Effector memory CD4-positive, alpha-beta T cell (primary cell): ENCODE measurements around the gene PEMT.

Experiments
- DNase-seq, 3 donors: peaks; one replicate each; pipeline ENCODE4 v3.0.0-alpha.2; 2020
- H3K27ac ChIP-seq: 2 replicates; pipeline ENCODE4 v1.7.0; 2013; ENCODE audit warnings: mild to moderate bottlenecking, low read length, moderate library complexity; ENCODE audit not compliant: insufficient read depth, poor library complexity, severe bottlenecking
- H3K27me3 ChIP-seq: replicated peaks from 2 replicates; pipeline ENCODE4 v1.7.0; 2013; ENCODE audit warnings: mild to moderate bottlenecking, low read length; ENCODE audit not compliant: insufficient read depth, control insufficient read depth, poor library complexity, severe bottlenecking
- H3K36me3 ChIP-seq: 2 replicates; pipeline ENCODE4 v1.7.0; 2013; ENCODE audit warnings: mild to moderate bottlenecking, low read length, moderate library complexity; ENCODE audit not compliant: control insufficient read depth, insufficient read depth
- H3K4me1 ChIP-seq: 2 replicates; pipeline ENCODE4 v1.7.0; 2013; ENCODE audit warnings: low read length, mild to moderate bottlenecking; ENCODE audit not compliant: control insufficient read depth, insufficient read depth, poor library complexity, severe bottlenecking
- H3K4me3 ChIP-seq: 2 replicates; pipeline ENCODE4 v1.7.0; 2013; ENCODE audit warnings: low read length, low read depth, mild to moderate bottlenecking; ENCODE audit not compliant: insufficient read depth, poor library complexity, severe bottlenecking
- H3K9me3 ChIP-seq: 2 replicates; pipeline ENCODE4 v1.7.0; 2013; ENCODE audit warnings: mild to moderate bottlenecking, low read length, moderate library complexity; ENCODE audit not compliant: control insufficient read depth

PEMT gene

GRCh38 chr17:17605083-17605728 is 13.7 kb upstream of the PEMT start:
- Histone ChIP-seq H3K27me3 (no peaks in the 10 kb centered on the region), H3K27ac (no peak overlapping the region), H3K4me3 (no peak overlapping the region), H3K36me3 (no peaks in the 10 kb centered on the region), H3K9me3 (no peaks in the 10 kb centered on the region), H3K4me1 (no peaks in the 10 kb centered on the region)
- no peak for DNase-seq

DNA sequence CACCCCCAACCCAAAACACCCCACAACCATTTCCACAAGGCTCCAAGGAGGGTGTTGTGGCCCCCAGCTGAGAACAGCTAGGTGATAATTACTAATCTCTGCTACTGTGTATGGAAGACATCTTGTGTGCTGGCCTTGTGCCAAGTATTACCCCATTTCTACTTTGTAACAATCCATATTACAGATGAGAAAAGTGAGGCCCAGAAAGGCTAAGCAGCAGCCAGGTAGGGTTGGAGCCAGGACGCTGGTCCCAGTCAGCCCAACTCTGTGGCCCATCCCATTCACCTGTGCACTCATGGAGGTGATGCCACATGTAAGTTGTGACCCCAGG is 12.4 kb upstream of the PEMT start:
- no peak for DNase-seq
- Histone ChIP-seq H3K4me1 (no peaks in the 10 kb centered on the region), H3K27ac (no peak overlapping the region), H3K36me3 (no peaks in the 10 kb centered on the region), H3K27me3 (no peaks in the 10 kb centered on the region), H3K4me3 (no peak overlapping the region), H3K9me3 (no peaks in the 10 kb centered on the region)

- DNase-seq, result no peak
- Histone ChIP-seq H3K27ac (no peak overlapping the region), H3K9me3 (no peaks in the 10 kb centered on the region), H3K36me3 (no peaks in the 10 kb centered on the region), H3K4me1 (no peaks in the 10 kb centered on the region), H3K4me3 (no peak overlapping the region), H3K27me3 (no peaks in the 10 kb centered on the region)
These were observed 11.8 kb upstream of the PEMT start for GRCh38 chr17:17603178-17603894.

- Histone ChIP-seq H3K36me3 (no peaks in the 10 kb centered on the region), H3K27me3 (no peaks in the 10 kb centered on the region), H3K4me3 (no peak overlapping the region), H3K4me1 (no peaks in the 10 kb centered on the region), H3K9me3 (no peaks in the 10 kb centered on the region), H3K27ac (no peak overlapping the region)
- DNase-seq, result no peak
These were observed 8.5 kb upstream of the PEMT start for GRCh38 chr17:17599965-17600364.

- Histone ChIP-seq H3K9me3 (no peaks in the 10 kb centered on the region), H3K36me3 (no peaks in the 10 kb centered on the region), H3K4me1 (no peaks in the 10 kb centered on the region), H3K27me3 (no peaks in the 10 kb centered on the region), H3K4me3 (no peak overlapping the region), H3K27ac (no peak overlapping the region)
- no peak for DNase-seq
These were observed 6.5 kb upstream of the PEMT start for GRCh38 chr17:17598003-17598402.

DNA sequence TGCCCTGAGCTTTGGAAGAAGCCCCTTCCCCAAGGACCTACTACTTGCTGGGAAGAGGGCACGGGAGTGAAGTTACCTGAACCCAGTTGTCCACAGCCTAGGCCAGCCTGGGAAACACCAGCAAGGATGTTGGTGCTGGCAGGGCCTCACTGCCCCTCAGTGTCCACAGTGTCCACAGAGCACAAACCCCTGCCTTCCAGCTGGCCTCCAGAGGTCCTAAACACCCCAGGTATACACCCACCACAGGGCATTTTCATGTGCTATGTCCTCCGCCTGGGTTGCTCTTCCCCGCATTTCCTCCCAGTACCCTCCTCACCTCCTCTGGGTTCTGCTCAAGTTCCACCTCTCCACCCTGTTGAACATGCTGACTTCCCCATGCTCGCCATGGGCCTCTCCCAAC is 4.2 kb upstream of the PEMT start:
- Histone ChIP-seq H3K36me3 (no peaks in the 10 kb centered on the region), H3K9me3 (no peaks in the 10 kb centered on the region), H3K27ac (no peak overlapping the region), H3K27me3 (no peaks in the 10 kb centered on the region), H3K4me3 (no peak overlapping the region), H3K4me1 (peaks cover 4% of the 10 kb centered on the region)
- no peak for DNase-seq

- no peaks in the 10 kb centered on the region for H3K27me3 ChIP-seq
- no peak overlapping the region for H3K4me3 ChIP-seq
- no peak for DNase-seq
- H3K4me1 ChIP-seq, result peaks cover 7% of the 10 kb centered on the region
- no peak overlapping the region for H3K27ac ChIP-seq
- H3K9me3 ChIP-seq, result no peaks in the 10 kb centered on the region
- H3K36me3 ChIP-seq, result no peaks in the 10 kb centered on the region
These were observed 1.7 kb upstream of the PEMT start for GRCh38 chr17:17593222-17593620.

GRCh38 chr17:17590883-17591354 is 589 bp downstream of the PEMT start:
- Histone ChIP-seq H3K4me1 (peaks cover 7% of the 10 kb centered on the region), H3K4me3 (peak overlapping the region; percentile 76), H3K36me3 (no peaks in the 10 kb centered on the region), H3K27ac (peak overlapping the region; percentile 81), H3K9me3 (no peaks in the 10 kb centered on the region), H3K27me3 (no peaks in the 10 kb centered on the region)
- no peak for DNase-seq

DNA sequence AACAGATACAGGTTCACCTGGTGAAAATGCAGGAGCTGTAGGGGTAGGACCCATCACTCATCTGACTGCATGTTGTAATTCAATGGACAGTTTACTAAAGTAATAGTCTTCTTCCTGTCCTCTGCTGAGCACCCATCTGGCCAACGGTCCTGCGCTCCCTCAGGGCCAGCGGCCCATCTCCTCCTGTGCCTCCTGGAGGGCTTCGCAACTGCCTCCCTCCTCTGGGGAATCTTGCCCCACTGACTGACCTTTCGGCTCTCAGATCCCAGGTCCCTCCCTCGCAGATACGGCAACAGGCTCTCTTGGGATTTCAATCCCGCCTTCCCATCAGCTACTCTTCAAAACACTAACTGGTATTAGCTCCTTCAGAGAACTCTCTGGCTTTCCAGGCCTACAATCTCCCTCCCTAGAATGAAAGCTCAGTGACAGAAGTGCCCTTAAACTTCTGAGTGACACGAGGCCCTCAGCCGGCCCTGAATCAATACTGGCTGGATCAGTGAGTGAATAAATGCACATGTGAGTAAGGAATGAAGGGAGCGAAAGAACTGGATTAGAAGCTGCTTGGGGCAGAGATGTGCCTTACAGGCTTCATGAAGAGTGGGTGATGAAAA is 1.3 kb downstream of the PEMT start:
- Histone ChIP-seq H3K9me3 (no peaks in the 10 kb centered on the region), H3K36me3 (no peaks in the 10 kb centered on the region), H3K4me1 (peaks cover 7% of the 10 kb centered on the region), H3K27ac (no peak overlapping the region), H3K27me3 (no peaks in the 10 kb centered on the region), H3K4me3 (peak overlapping the region; percentile 76)
- DNase-seq, result no peak

DNA sequence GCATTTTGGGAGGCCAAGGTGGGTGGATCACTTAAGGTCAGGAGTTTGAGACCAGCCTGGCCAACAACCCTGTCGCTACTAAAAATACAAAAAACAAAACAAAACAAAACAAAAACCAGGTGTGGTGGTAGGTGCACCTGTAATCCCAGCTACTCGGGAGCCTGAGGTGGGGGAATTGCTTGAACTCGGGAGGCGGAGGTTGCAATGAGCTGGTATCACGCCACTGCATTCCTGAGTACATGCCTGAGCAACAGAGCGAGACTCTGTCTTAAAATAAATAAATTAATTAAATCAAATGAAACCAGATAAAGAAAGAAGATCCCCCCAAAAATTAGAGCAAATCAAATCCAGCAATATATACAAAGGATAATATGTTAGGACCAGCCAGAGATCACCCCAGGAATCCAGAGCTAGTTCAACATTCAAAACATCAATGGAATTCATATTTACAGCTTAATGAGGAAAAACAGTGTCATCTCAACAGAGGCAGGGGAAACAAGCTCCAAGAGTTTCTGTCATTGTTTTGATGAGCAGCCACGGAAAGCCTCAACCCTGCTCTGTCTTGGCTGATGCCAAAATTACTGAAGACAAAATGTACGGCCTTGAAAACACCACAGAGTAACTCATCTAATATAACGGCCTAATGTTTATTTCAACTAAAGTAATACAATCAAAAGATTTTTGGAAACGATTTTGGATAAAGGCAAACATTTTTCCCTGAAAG is 3.7 kb downstream of the PEMT start:
- Histone ChIP-seq H3K36me3 (no peaks in the 10 kb centered on the region), H3K4me1 (peaks cover 7% of the 10 kb centered on the region), H3K27ac (no peak overlapping the region), H3K27me3 (no peaks in the 10 kb centered on the region), H3K4me3 (no peak overlapping the region), H3K9me3 (no peaks in the 10 kb centered on the region)
- no peak for DNase-seq
